Heart left ventricle (tissue), 16 donors: ENCODE data around the gene ATCAY. TPM values are rescaled to one million over a fixed set of nuclear protein-coding genes. Genes with fewer than 3 reads are reported as not detected.
A peak's percentile ranks its signal among the peaks of the same experiment; 100 is the strongest.

Source experiments
- ATAC-seq, 4 donors: fragments of 200-7000 bp; cut with Tn5 transposase; one replicate each; pipeline ENCODE4 v1.9.1; 2020 to 2022; ENCODE audit warnings: moderate library complexity in 4 of 4, mild to moderate bottlenecking in 3 of 4, moderate number of reproducible peaks in 1 of 4
- DNase-seq, 5 donors: peaks; one replicate each; pipeline ENCODE4 v3.0.0-alpha.2; 2020
- H3K27ac ChIP-seq, 12 donors: fragments of 200-600 bp; sonication (generic) in 4 of 12; one replicate each; pipeline versions ENCODE4 v1.5.0 to v1.8.0; 2016 to 2022; ENCODE audit warnings: mild to moderate bottlenecking in 2 of 12
- H3K27me3 ChIP-seq, 9 donors: fragments of 200-600 bp; sonication (generic) in 2 of 9; one replicate each; pipeline versions ENCODE4 v1.5.1 to v1.8.0; 2016 to 2022; ENCODE audit warnings: mild to moderate bottlenecking in 3 of 9
- H3K36me3 ChIP-seq, 9 donors: fragments of 200-600 bp; sonication (generic) in 2 of 9; one replicate each; pipeline versions ENCODE4 v1.5.0 to v1.8.0; 2018 to 2022; ENCODE audit warnings: mild to moderate bottlenecking in 2 of 9
- H3K4me1 ChIP-seq, 12 donors: fragments of 200-600 bp; sonication (generic) in 4 of 12; one replicate each; pipeline versions ENCODE4 v1.5.0 to v1.8.0; 2016 to 2022; ENCODE audit warnings: mild to moderate bottlenecking in 3 of 12
- H3K4me3 ChIP-seq, 12 donors: fragments of 200-600 bp; sonication (generic) in 4 of 12; one replicate each; pipeline versions ENCODE4 v1.5.0 to v1.8.0; 2017 to 2022; ENCODE audit warnings: mild to moderate bottlenecking in 9 of 12, moderate library complexity in 4 of 12
- H3K9me3 ChIP-seq, 12 donors: fragments of 200-600 bp; sonication (generic) in 4 of 12; one replicate each; pipeline versions ENCODE4 v1.5.0 to v1.8.0; 2016 to 2022; ENCODE audit warnings: mild to moderate bottlenecking in 1 of 12
- POLR2A ChIP-seq, 2 donors: fragments of 450-650 bp; IDR thresholded peaks; one replicate each; pipeline ENCODE4 v1.6.1; 2017; ENCODE audit warnings: antibody characterized with exemption in 2 of 2, mild to moderate bottlenecking in 2 of 2, moderate library complexity in 2 of 2
- WGBS, 4 donors: extraction: QIAGEN DNeasy Blood & Tissue Kit in 2 of 4; methylation state at CpG; one replicate each; pipeline versions ENCODE4 v1.1.5 to v1.1.7; 2013 to 2018; 5-methylcytosine and 5-hydroxymethylcytosine counted together
- intact Hi-C, 10 donors: fragments of 100-400 bp; cut with DNase I; formaldehyde crosslinking; loops; one replicate each; pipeline versions ENCODE4 v1.11.1 to v1.14.2; 2022
- polyA plus RNA-seq, 2 donors: library from polyadenylated mRNA; stranded (reverse); fragments of 200-250 nt; gene quantifications; one replicate each; pipeline ENCODE4 v1.2.3, GENCODE V29; 2013
- total RNA-seq, 9 donors: library from RNA; depleted of rRNA in 2 of 9; stranded (reverse); fragments of >200 nt in 2 of 9; fragmentation: NEBNext Ultra II Directional in 3 of 9; extraction: Animal tissue kit (Norgen Biotek cat#: 25700) in 3 of 9; gene quantifications; one replicate each; pipeline versions ENCODE4 v1.1.0 to v1.2.4, GENCODE V29; 2016 to 2023
- TF ChIP-seq, protein P1 (sequence below), 12 donors: fragments of 200-600 bp; sonication (generic) in 4 of 12; IDR thresholded peaks; one replicate each; pipeline versions ENCODE4 v1.5.0 to v1.8.0; 2018 to 2022; ENCODE audit warnings: antibody characterized with exemption in 12 of 12, mild to moderate bottlenecking in 5 of 12
- donor health status: ischemic (EF 13 %, LVEDD 7.1; RV severe dilation, severe dysfunction).
- donor health status: healthy with polysubstance abuse.
- donor health status: DM: no; HTN: yes; CAD: no.
- donor health status: DM: no; HTN: no; CAD: no.
- donor health status: ischemic (EF 25% LVEDD 6.9; RV normal size, moderate dysfunction).
- donor health status: ischemic (EF 25% LVEDD 5.7; RV mildly dilated, moderate dysfunction).
- donor health status: healthy.
- donor health status: DM: yes; HTN: yes; CAD: no.
- donor health status: ischemic (EF 35%, LVEDD 5.7; RV mildly dilated, moderate dysfunction).
- donor health status: nonischemic (EF 11% LVEDD 7.7; RV severe dilation, severe dysfunction).
- donor health status: DM: yes; HTN: yes; CAD: no.
- donor health status: PGD.
- donor health status: ischemic (EF 29% LVEDD 5.4; RV normal size, mild dysfunction).
- donor health status: nonischemic (EF 23%, LVEDD 6.1; RV moderate dilation, normal function).

The ATCAY gene
- total and polyA plus RNA-seq, 11 donors = not detected

DNA sequence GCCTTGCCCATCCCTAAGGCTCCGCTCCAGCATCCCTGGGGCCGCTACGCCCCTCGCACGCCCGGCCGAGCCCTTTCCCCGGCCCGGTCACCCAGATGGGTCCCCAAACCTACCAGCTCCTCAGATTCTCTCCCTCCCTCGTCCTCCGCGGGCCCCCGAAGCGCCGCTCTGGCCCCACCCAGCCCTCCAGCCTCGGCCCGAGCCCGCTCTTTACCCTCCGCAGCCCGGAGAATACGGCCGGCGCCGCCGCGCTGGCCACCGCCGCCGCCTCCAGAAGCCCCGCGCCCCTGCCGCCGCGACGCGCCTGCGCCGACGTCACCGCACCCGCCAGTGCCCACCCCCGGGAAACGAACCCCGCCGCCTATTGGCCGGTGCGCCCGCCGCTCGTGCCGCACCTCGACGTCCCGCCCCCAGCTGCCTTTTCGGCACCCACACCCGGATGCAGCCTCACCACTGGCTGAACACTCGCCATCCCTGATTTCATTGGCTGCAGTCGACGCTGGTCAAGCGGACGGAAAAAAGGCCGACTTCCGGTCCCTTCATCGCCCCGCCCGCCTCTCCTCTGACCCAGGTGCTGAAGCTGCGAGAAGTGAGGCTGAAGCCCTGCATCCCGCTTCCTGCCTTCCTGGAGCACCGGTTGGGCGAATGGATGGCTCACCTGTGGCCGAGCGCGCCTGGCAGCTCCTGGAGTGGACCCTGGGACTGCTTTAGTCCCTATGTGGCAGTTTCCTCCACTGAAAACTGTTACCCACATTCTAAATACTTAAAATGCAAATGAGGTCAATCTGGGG is 90.5 kb downstream of the ATCAY start, which contains the start of gene DAPK3:
Gene DAPK3, minus strand, starts transcription at position 292 of the 791 bp plus-strand sequence. CDS start 1,364 bp downstream, outside the sequence.
- Histone ChIP-seq H3K36me3 (peaks cover 0 to 44% (median 35%) of the 10 kb centered on the region in 9 donors), H3K27me3 (no peaks in the 10 kb centered on the region), H3K9me3 (no peaks in the 10 kb centered on the region), H3K4me1 (peaks cover 17 to 49% (median 43%) of the 10 kb centered on the region in 12 donors), H3K4me3 (peak within 1 kb of the TSS; percentile 61 to 100 (median 93)), H3K27ac (peak within 1 kb of the TSS; percentile 84 to 100 (median 98))
- TF ChIP-seq, protein P1, sequence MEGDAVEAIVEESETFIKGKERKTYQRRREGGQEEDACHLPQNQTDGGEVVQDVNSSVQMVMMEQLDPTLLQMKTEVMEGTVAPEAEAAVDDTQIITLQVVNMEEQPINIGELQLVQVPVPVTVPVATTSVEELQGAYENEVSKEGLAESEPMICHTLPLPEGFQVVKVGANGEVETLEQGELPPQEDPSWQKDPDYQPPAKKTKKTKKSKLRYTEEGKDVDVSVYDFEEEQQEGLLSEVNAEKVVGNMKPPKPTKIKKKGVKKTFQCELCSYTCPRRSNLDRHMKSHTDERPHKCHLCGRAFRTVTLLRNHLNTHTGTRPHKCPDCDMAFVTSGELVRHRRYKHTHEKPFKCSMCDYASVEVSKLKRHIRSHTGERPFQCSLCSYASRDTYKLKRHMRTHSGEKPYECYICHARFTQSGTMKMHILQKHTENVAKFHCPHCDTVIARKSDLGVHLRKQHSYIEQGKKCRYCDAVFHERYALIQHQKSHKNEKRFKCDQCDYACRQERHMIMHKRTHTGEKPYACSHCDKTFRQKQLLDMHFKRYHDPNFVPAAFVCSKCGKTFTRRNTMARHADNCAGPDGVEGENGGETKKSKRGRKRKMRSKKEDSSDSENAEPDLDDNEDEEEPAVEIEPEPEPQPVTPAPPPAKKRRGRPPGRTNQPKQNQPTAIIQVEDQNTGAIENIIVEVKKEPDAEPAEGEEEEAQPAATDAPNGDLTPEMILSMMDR (IDR thresholded peaks at IDR 0.05) = peak in 4 of 12 donors; percentile 10 to 38 (median 26)
- peak; percentile 96 to 97 for TF ChIP-seq POLR2A (IDR thresholded peaks at IDR 0.05)
- ATAC-seq (peak; percentile 78 to 91 (median 82)), DNase-seq (peak; percentile 98 to 99 (median 99))
- intact Hi-C loops = loop anchor here in 4 of 10 donors (2.0 kb wide), 1 partner anchor 14 kb away; the partner anchor contains the start of gene EEF2 (in 4 of the 4)
- WGBS, 4 donors = 1% methylated on average over 39 to 73 of the region's 73 CpGs

DNA sequence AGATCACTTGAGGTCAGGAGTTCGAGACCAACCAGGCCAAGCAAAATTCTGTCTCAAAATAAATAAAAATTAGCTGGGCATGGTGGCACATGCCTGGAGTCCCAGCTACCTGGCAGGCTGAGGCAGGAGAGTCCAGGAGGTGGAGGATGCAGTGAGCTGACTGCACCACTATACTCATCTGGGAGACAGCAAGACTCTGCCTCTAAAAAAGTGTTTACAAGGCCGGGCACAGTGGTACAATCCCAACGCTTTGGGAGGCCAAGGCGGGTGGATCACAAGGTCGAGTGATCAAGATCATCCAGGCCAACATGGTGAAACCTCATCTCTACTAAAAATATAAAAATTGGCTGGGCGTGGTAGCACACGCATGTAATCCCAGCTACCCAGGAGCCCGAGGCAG is 94.7 kb downstream of the ATCAY start:
- DNase-seq (peak in 1 of 5 donors; percentile 23), ATAC-seq (no peak)
- H3K27me3 ChIP-seq = no peaks in the 10 kb centered on the region
- H3K27ac ChIP-seq = no peak overlapping the region
- no peaks in the 10 kb centered on the region for H3K9me3 ChIP-seq
- 80 to 88% (median 84%) methylated on average over 8 of the region's 8 CpGs for WGBS, 4 donors
- H3K4me1 ChIP-seq = peaks cover 0 to 9% (median 4%) of the 10 kb centered on the region in 12 donors
- no peak for TF ChIP-seq POLR2A (IDR thresholded peaks at IDR 0.05)
- TF ChIP-seq, protein P1 (IDR thresholded peaks at IDR 0.05) = no peak
- no peak overlapping the region for H3K4me3 ChIP-seq
- H3K36me3 ChIP-seq = peaks cover 13 to 59% (median 52%) of the 10 kb centered on the region in 9 donors
- intact Hi-C loops = no loop called here

DNA sequence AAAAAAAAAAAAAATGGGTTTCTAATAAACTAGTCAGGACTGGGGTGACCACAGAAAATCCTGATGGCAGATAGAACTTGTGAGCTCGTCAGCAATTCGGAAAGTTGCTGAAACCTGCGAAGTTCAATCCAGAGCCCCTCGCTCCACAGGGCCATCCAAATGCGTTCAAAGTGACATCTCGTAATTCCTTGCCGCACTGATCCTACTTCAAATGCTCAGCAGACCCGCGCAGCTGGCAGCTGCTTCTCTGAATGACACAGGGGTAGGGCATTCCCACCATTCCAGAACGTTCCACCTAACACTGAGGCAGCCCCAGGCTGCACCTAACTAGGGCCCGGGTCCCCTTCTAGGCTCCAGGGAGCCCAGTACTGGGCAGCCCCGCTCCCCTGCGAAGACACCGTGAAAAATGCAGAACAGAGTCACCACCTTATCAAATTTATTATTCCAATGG is 95.2 kb downstream of the ATCAY start:
- Histone ChIP-seq H3K4me3 (no peak overlapping the region), H3K4me1 (peaks cover 0 to 11% (median 4%) of the 10 kb centered on the region in 12 donors), H3K9me3 (no peaks in the 10 kb centered on the region), H3K27me3 (no peaks in the 10 kb centered on the region), H3K27ac (no peak overlapping the region), H3K36me3 (peaks cover 13 to 64% (median 57%) of the 10 kb centered on the region in 9 donors)
- no peak for TF ChIP-seq POLR2A (IDR thresholded peaks at IDR 0.05)
- TF ChIP-seq, protein P1 (IDR thresholded peaks at IDR 0.05) = no peak
- ATAC-seq (no peak), DNase-seq (peak in 1 of 5 donors; percentile 22)
- intact Hi-C loops = no loop called here
- WGBS, 4 donors = 82 to 84% (median 84%) methylated on average over 14 of the region's 14 CpGs
